GM12878 (cell line): ENCODE results near the gene PRKCB.

ENCODE experiments used
- GABPA ChIP-seq: IDR thresholded peaks from 2 replicates; pipeline ENCODE4 v1.6.1; 2014; ENCODE audit warnings: antibody characterized with exemption, low read depth, mild to moderate bottlenecking, inconsistent platforms
- YY1 ChIP-seq: IDR thresholded peaks from 2 replicates; pipeline ENCODE4 v1.6.1; 2011; ENCODE audit warnings: low read depth, mild to moderate bottlenecking, low read length

GRCh38 chr16:23953476-23953875 lies 117.7 kb downstream of the PRKCB start:
- TF ChIP-seq YY1 = no peak
- TF ChIP-seq GABPA = no peak
